GM19025 (cell line): ENCODE results near the gene XYLT1.

Source experiments
- ATAC-seq: cut with Tn5 transposase; IDR thresholded peaks from one replicate; pipeline ENCODE4 v1.9.1; 2021; ENCODE audit warnings: mild to moderate bottlenecking, low read depth, moderate library complexity; ENCODE audit not compliant: unreplicated experiment

XYLT1 gene

GRCh38 chr16:17461951-17462729, 8.6 kb downstream of the XYLT1 start:
- ATAC-seq = no peak

DNA sequence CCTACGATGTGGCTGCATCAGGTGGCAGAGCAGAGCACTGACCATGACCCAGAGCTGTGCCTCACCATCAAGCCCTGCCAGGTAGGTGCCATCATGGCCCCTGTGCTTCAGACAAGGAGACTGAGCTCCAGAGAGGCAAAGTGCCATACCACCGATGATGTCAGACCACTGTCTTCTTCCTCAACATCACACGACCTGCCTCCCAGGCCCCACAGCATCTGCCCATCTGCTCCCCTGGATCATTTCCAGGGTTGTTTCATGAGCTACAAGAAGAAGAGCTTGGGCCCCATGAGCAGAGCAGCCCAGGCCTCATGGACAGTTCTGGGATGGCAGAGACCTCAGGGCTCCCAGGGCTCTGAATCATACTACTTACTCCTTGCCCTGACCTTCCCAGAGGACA, 9.9 kb downstream of the XYLT1 start:
- ATAC-seq = no peak

DNA sequence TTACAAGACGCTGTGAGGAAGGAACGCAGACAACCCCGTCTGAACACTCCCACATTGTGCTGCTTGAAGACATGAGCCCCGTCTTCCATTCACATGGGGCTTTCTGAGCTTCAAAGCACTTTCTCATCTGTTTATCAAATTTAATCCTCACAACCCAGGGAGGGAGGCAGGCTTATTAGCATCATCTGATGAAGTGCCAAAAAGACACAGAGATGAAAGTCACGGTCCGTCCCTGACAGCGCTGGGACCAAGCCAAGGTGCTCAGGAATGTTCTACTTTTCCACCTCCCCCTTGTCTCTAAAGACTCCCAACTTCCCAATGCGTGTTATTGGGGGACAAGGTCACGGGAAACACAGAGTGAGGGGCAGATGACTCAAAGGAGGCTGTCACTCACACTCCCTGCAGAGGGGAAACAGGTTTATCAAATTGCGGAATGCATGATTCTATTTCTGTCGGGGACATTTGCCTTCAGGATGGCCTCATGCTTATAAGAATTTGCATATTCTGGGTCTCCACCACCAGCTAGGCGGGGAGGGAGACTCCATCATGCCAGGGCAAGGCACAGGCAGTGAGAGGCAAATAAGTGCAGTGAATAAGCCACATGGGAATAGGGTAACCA, 10.7 kb downstream of the XYLT1 start:
- ATAC-seq = no peak

- ATAC-seq = no peak
Measured at GRCh38 chr16:17457997-17458396, 12.8 kb downstream of the XYLT1 start.

DNA sequence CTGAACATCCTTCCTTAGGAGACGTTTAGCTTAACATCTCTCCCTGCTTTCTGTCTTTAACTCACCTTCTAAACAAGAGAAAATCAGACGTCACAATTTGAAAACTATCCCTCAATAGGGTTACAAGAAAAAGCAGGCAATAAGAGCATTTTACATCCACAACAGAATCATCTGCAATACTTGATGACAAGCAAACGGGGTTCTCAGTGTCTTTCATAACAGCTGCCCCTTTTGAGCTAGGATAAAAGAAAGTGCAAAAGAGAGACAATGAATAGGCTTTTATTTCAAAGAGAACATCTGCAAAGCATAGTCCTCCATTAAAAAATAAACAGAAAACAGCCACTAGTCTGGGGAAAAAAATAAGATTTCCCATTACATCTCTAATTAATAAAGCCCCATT, 13.2 kb downstream of the XYLT1 start:
- no peak for ATAC-seq

GRCh38 chr16:17454162-17454730, 16.5 kb downstream of the XYLT1 start:
- no peak for ATAC-seq

DNA sequence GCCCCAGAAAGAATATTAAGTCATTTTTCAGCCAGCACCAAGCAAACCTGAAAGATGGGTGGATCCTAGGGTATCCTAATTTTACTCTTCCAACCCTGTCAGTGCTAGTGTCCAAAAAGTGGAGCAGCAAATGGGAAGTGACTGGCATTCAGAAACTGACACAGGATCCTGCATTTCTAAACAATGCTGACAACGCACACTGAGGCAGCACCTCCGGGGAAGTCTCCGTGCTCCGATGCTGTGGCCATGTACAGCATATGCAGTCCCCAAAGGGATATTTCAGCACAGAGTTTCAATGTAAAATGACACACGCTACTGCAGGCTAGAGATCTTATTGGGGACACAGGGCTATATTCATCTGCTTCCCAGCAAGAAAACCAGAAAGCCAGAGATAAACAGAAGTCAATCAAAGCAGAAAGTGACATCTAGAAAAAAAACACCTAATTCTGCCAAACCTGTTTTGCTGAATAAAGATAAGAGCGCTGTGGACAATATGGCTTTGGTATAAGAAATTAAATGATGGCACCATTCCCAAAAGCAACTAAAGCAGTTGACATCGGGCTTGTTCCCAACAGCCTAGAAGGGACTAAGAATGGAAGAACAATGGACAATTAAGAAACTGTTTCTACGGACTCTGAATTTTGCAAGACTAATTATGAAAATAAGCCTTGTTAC, 17.3 kb downstream of the XYLT1 start:
- no peak for ATAC-seq

GRCh38 chr16:17452922-17453321, 17.8 kb downstream of the XYLT1 start:
- no peak for ATAC-seq

DNA sequence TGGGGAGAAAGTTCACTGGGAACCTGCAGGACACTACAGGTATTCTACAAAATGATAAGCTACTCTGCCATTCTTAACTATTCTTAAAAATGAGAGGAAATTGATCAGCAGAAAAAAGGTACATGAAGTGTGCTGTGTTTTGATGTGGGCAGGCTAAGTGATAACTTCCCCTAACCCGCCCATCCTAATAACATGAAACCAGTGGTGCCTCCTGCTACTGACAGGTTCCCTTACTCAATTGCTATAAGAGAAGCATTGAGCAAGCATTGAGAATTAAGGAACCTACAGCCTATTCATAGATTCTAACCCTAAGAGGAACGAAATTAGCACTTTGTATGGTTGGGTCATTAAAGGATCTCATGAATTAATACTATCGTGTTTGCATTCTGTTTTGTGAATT, 18.9 kb downstream of the XYLT1 start:
- ATAC-seq = no peak

DNA sequence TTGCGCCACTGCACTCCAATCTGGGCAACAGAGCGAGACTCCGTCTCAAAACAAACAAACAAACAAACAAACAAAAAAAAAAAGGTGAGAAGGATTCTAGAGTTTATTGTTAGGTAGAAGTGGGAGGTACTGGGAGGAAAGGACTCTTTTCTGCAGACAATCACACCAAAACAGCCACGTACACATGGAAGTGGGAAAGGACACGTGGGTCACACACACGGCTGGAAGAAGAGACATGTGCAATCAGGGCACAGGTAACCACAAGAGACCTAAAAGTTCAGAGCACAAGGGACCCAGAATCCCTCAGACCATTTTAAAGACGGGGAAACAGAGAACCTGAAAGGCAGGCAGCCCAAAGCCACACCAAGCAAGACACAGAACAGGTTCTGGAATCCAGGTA, 20.5 kb downstream of the XYLT1 start:
- ATAC-seq = no peak

DNA sequence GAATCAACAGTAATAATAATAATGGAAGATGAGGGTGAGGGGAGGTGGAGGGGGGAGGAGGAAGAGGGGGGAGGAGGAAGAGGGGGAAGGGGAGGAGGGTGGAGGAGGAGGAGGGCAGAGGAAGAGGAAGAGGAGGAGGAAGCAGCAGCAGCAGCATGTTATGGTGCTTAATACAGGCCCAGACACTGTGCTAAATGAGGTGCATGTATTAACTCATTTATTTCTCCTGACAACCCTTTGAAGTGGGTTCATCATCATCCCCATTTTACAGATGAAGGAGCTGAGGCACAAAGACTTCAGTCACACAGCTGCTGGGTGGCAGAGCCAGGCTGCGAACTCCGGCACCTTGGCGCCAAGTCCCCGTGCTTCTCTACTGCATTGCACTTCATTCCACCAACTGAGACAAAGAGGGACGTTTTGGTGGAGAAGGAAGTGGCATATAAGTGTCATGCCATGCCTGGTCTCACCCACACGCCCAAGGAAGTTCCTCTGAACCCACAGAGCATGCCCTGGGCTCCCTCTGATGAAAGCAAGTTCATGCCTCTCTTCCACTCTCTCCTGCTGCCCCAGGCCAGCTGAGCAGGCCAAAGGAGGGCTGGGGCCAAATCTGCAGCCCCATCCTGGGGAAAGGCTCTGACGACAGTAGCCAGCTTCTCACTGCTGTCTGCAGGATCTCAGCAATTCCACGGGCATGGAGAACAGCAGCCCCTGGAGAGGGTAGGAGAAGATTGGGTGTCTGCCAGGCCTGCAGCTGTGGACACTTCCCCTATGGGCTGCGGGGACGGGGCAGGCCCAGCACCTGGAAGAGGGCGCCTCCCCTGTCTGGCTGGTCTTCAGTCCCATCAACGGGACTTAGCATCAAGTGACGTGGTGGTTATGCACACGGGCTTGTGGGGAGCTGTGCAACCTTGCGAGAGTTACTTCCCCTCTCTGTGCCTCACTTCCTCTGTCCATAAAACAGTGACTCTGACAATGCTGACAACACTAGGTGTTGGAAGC, 21.8 kb downstream of the XYLT1 start:
- ATAC-seq = no peak

GRCh38 chr16:17447101-17447569, 23.6 kb downstream of the XYLT1 start:
- ATAC-seq = no peak

GRCh38 chr16:17446661-17447060, 24.1 kb downstream of the XYLT1 start:
- ATAC-seq = no peak

- no peak for ATAC-seq
Measured at GRCh38 chr16:17445421-17445820, 25.3 kb downstream of the XYLT1 start.

DNA sequence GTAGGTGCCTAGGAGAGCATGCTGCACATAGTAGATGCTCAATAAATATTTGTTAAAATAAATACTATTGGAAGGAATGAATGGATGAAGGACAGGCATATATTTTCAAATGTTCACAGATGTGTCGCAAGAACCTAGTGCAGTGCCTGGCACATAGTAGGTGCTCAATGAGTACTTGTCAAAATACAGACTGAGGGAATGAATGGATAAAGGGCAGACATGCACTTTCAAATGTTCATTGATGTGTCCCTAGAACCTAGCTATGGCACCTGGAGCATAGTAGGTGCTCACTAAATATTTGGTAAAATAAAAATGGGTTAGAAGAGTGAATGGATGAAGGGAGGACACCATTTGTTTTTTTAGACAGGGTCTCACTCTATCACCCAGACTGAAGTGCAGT, 26.1 kb downstream of the XYLT1 start:
- ATAC-seq = no peak

GRCh38 chr16:17440131-17440530, 30.6 kb downstream of the XYLT1 start:
- no peak for ATAC-seq

DNA sequence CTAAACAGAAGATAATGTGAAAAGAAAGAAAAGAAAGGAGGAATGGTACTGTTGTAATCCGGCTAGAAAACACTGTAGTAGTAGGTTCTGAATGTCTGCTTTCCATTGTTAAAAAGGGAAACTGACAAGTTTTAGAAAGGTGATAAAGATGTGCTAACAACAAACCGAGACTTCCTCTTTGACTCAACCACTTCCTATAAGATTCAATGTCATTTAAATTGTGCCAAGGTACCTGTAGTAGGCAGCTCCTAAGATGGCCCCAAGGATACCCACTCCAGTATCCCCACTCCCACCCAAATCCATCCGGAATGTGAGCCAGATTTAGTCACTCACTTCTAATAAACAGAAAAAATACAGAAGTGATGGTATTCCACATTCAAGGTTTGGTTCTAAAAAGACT, 31.2 kb downstream of the XYLT1 start:
- ATAC-seq = no peak

- no peak for ATAC-seq
Measured at GRCh38 chr16:17437981-17438380, 32.8 kb downstream of the XYLT1 start.

DNA sequence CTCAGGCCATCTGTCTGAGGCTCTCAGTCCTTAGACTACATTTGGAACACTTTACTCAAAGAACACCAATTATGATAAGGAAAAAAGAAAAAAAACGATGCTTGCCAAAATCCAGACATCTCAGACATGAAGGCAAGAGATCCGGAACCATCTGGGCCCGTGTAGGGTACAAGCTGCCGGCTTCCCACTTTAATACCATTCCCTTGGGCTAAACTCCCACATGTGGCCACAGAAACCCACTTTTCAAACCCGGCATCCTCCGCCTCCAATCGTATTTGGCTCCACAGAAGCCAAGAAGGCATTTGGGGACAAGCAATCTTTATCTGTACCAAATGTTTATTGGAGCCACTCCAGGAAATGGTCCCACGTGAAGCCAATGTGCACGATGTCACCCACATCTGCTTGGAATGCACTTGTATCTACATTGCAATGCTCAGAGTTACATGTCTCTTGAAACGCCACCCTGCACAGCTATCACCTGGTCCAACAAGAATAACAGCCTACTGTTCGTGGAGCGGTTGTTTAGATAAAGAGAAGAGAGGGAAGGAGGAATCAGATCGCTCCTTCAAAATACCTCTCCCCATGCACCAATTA, 33.5 kb downstream of the XYLT1 start:
- ATAC-seq = no peak

GRCh38 chr16:17435318-17435717, 35.4 kb downstream of the XYLT1 start:
- ATAC-seq = no peak
